ENCODE results near the gene CTTN.

GRCh38 chr11:70477609-70478008, 79.3 kb downstream of the CTTN start:
- TF ChIP-seq CTCF (IDR thresholded peaks at IDR 0.05) (no peak), POLR2A (IDR thresholded peaks at IDR 0.05) (no peak)

Measured in Peyer's patch (tissue), 4 donors.